Uterus (tissue), 4 donors: ENCODE measurements around the gene NEUROD2. TPM values are rescaled to one million over a fixed set of nuclear protein-coding genes. Genes with fewer than 3 reads are reported as not detected.

Experiments
- DNase-seq, 2 donors: peaks; one replicate each; pipeline ENCODE4 v3.0.0-alpha.2; 2019 to 2020
- H3K27ac ChIP-seq, 2 donors: fragments of 200-600 bp; sonication (generic); 1 replicate in 1 of 2; 2 replicates in 1 of 2; pipeline ENCODE4 v1.5.1; 2016 to 2018
- H3K27me3 ChIP-seq, 2 donors: fragments of 200-600 bp; sonication (generic); one replicate each; pipeline ENCODE4 v1.5.1; 2018 to 2019; ENCODE audit warnings: control low read depth in 1 of 2
- H3K36me3 ChIP-seq, 2 donors: fragments of 200-600 bp; sonication (generic); one replicate each; pipeline ENCODE4 v1.5.1; 2019; ENCODE audit warnings: control low read depth in 1 of 2
- H3K4me1 ChIP-seq, 2 donors: fragments of 200-600 bp; sonication (generic); one replicate each; pipeline ENCODE4 v1.5.1; 2018 to 2019; ENCODE audit warnings: control low read depth in 1 of 2
- H3K4me3 ChIP-seq, 2 donors: fragments of 200-600 bp; sonication (generic); 1 replicate in 1 of 2; 2 replicates in 1 of 2; pipeline ENCODE4 v1.5.1; 2018 to 2019; ENCODE audit warnings: mild to moderate bottlenecking in 1 of 2
- H3K9me3 ChIP-seq, 2 donors: fragments of 200-600 bp; sonication (generic); one replicate each; pipeline ENCODE4 v1.5.1; 2019; ENCODE audit warnings: control low read depth in 1 of 2
- POLR2A ChIP-seq, 2 donors: fragments of 450-650 bp; IDR thresholded peaks; one replicate each; pipeline ENCODE4 v1.6.1; 2016; ENCODE audit warnings: antibody characterized with exemption in 2 of 2, mild to moderate bottlenecking in 1 of 2, moderate library complexity in 1 of 2
- intact Hi-C: fragments of 100-400 bp; cut with DNase I; formaldehyde crosslinking; loops from one replicate; pipeline ENCODE4 v1.15.1; 2023; ENCODE audit warnings: low total_unique reads
- total RNA-seq, 4 donors: library from RNA; depleted of rRNA in 3 of 4; stranded (reverse); fragments of >200 nt in 3 of 4; gene quantifications; one replicate each; pipeline versions ENCODE4 v1.1.0 to v1.2.4, GENCODE V29; 2014 to 2023
- TF ChIP-seq, protein P1 (sequence below), 4 experiments: fragments of 200-600 bp in 2 of 4; fragments of 450-650 bp in 2 of 4; sonication (generic) in 2 of 4; IDR thresholded peaks; one replicate each; pipeline ENCODE4 v1.5.1; 2016 to 2019; ENCODE audit warnings: antibody characterized with exemption in 4 of 4, mild to moderate bottlenecking in 2 of 4, moderate library complexity in 1 of 4
- donor health status: DM: yes; HTN: yes; CAD: no.

Gene NEUROD2
- total RNA-seq, 4 donors from 2014 or later = not detected

- H3K27me3 ChIP-seq = peaks cover 51 to 82% of the 10 kb centered on the region in 2 donors
- H3K9me3 ChIP-seq = no peaks in the 10 kb centered on the region
- DNase-seq = no peak
Measured at GRCh38 chr17:39603304-39604016, 4.3 kb downstream of the NEUROD2 start.

DNA sequence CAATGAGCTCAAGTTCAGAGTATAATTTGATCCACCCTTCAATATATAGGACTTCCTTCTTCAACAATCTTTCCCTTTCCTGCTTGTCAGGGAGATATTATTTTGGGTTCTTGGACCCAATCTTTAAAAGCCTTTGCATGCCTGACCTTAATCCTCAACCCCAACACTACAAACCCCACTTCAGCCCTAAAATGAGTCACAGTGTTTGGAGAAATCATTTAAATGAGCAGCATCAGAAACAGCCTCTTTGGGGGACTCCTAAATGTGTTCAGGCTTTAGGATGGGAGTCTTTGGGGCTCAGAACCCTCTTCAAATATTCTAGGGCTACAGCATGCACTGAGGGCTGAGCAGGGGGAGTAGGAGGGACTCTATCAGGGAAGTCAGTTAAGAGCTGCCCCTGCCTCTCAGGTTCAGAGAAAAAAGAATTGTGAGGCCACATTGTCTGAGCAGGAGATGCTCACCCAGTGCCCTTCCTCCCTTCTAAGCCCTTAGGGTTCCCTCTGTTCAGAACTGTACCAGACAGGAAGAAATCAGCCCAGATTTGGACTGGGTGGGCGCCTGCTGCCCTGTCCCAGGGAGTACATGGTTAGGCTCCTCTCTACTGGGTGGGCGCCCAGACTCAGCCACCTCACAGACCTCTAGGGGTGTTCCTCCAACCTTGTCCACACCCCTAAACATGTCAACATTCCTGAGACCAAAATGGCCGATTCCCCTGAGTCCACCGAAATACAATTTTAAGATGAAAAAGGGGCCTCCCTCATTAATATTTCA, 5.0 kb downstream of the NEUROD2 start:
- no peak for DNase-seq
- Histone ChIP-seq H3K4me1 (peaks cover 0 to 23% of the 10 kb centered on the region in 2 donors), H3K36me3 (no peaks in the 10 kb centered on the region), H3K4me3 (no peak overlapping the region), H3K27me3 (peaks cover 45 to 82% of the 10 kb centered on the region in 2 donors), H3K27ac (no peak overlapping the region), H3K9me3 (no peaks in the 10 kb centered on the region)
- TF ChIP-seq, protein P1, sequence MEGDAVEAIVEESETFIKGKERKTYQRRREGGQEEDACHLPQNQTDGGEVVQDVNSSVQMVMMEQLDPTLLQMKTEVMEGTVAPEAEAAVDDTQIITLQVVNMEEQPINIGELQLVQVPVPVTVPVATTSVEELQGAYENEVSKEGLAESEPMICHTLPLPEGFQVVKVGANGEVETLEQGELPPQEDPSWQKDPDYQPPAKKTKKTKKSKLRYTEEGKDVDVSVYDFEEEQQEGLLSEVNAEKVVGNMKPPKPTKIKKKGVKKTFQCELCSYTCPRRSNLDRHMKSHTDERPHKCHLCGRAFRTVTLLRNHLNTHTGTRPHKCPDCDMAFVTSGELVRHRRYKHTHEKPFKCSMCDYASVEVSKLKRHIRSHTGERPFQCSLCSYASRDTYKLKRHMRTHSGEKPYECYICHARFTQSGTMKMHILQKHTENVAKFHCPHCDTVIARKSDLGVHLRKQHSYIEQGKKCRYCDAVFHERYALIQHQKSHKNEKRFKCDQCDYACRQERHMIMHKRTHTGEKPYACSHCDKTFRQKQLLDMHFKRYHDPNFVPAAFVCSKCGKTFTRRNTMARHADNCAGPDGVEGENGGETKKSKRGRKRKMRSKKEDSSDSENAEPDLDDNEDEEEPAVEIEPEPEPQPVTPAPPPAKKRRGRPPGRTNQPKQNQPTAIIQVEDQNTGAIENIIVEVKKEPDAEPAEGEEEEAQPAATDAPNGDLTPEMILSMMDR (IDR thresholded peaks at IDR 0.05) = no peak
- TF ChIP-seq POLR2A (IDR thresholded peaks at IDR 0.05) = no peak
- intact Hi-C loops = no loop called here

More at GRCh38 chr17:39603304-39604016, 4.3 kb downstream of the NEUROD2 start:
- TF ChIP-seq, protein P1 (IDR thresholded peaks at IDR 0.05) = no peak
- TF ChIP-seq POLR2A (IDR thresholded peaks at IDR 0.05) = no peak
- H3K4me1 ChIP-seq = peaks cover 0 to 23% of the 10 kb centered on the region in 2 donors
- intact Hi-C loops = no loop called here
- H3K27ac ChIP-seq = no peak overlapping the region
- no peaks in the 10 kb centered on the region for H3K36me3 ChIP-seq
- H3K4me3 ChIP-seq = no peak overlapping the region

DNA sequence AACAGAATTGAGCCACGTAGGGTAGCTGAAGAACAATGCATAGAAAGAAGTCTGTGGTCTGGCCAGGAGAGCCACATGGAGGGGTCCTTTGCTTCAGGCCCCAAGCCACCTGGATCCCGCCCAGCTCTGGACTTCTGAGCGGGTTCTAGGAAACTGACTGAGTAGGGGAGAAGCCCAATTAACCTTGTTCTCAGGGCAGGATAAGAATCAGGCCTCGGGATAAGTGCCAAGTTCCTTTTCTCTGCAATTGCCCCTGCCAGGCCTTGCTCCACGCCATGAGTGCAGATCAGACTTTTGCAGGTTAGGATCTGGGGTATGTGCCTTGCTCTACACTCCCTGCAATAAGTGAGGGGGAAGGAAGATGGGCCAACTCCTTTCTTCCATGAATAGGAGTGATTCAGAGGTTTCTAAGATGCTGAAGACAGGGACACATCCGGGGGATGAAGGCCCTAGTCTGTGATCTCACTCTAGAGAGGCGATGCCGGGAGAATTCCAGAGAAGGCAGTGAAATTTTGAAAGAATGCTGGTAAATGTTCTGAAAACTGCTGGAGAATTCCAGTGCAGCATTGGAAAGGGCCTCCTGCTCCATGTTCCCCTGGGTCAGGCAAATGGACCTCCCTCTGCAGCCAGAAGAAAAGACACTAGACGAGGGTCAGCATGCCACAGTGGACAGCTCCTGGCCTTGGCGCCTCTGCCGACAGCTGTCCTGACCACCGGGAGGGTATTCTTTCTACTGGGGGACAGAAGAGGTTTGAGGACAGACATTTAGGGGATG, 5.8 kb downstream of the NEUROD2 start:
- Histone ChIP-seq H3K27ac (no peak overlapping the region), H3K36me3 (no peaks in the 10 kb centered on the region), H3K4me3 (no peak overlapping the region), H3K9me3 (no peaks in the 10 kb centered on the region), H3K4me1 (peaks cover 0 to 19% of the 10 kb centered on the region in 2 donors), H3K27me3 (peaks cover 43 to 82% of the 10 kb centered on the region in 2 donors)
- DNase-seq = no peak
- no peak for TF ChIP-seq POLR2A (IDR thresholded peaks at IDR 0.05)
- TF ChIP-seq, protein P1 (IDR thresholded peaks at IDR 0.05) = no peak
- intact Hi-C loops = no loop called here

DNA sequence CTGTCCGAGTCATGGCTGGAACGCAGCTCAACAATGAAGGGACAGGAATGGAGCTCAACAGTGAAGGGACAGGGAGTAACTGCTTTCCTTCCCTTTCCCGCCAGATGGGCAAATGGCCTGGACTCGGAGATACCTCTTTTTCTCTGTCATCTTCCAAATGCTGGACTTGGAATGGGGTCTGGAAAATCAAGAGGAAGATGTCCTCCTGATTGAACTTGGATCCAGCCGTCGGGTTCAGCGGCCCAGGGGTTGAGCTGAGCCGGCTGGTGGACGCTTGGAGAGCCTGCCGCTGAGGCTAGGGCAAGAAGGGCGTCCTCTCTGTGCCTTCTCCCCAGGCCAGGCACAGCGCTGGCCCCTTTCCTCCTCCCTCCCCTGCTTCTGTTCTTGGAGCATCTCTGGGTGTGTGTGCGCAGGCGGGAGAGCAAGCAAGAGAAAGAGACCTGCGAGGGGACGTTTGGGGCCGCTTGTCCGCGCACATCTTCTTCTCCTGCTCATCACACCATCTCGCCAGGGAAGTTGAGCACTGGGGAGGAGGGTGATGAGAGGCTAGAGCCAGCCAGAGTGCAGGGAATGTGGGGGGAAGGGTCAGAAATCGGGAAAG, 6.6 kb downstream of the NEUROD2 start:
- Histone ChIP-seq H3K4me3 (no peak overlapping the region), H3K9me3 (no peaks in the 10 kb centered on the region), H3K27ac (no peak overlapping the region), H3K36me3 (no peaks in the 10 kb centered on the region), H3K4me1 (peaks cover 0 to 11% of the 10 kb centered on the region in 2 donors), H3K27me3 (peaks cover 39 to 88% of the 10 kb centered on the region in 2 donors)
- intact Hi-C loops = no loop called here
- no peak for DNase-seq
- TF ChIP-seq, protein P1 (IDR thresholded peaks at IDR 0.05) = no peak
- TF ChIP-seq POLR2A (IDR thresholded peaks at IDR 0.05) = no peak
